Pancreas (tissue), 10 donors: ENCODE measurements around the gene RGMA. TPM values are rescaled to one million over a fixed set of nuclear protein-coding genes. Genes with fewer than 3 reads are reported as not detected.

ENCODE experiments used
- ATAC-seq, 4 donors: fragments of 200-7000 bp; cut with Tn5 transposase; one replicate each; pipeline versions ENCODE4 v1.8.0 to v1.9.1; 2020; ENCODE audit warnings: mild to moderate bottlenecking in 4 of 4, moderate library complexity in 4 of 4
- DNase-seq, 6 donors: peaks; one replicate each; pipeline ENCODE4 v3.0.0-alpha.2; 2020
- FAIRE-seq: peaks from 2 replicates; lab custom pipeline; 2012; peaks lifted over from hg19 to GRCh38; lab: Jason Lieb, UNC
- H3K27ac ChIP-seq, 4 donors: fragments of 200-600 bp; sonication (generic); 1 replicate in 3 of 4; 2 replicates in 1 of 4; pipeline versions ENCODE4 v1.5.0 to v1.8.0; 2020
- H3K27me3 ChIP-seq, 4 donors: fragments of 200-600 bp; one replicate each; pipeline ENCODE4 v1.8.0; 2021
- H3K36me3 ChIP-seq, 3 donors: fragments of 200-600 bp; sonication (generic) in 1 of 3; one replicate each; pipeline versions ENCODE4 v1.5.0 to v1.8.0; 2020 to 2021
- H3K4me1 ChIP-seq, 3 donors: fragments of 200-600 bp; one replicate each; pipeline ENCODE4 v1.8.0; 2021
- H3K4me3 ChIP-seq, 4 donors: fragments of 200-600 bp; sonication (generic) in 2 of 4; one replicate each; pipeline versions ENCODE4 v1.5.0 to v1.8.0; 2020 to 2021
- H3K9me3 ChIP-seq, 4 donors: fragments of 200-600 bp; one replicate each; pipeline ENCODE4 v1.8.0; 2021
- WGBS, 2 donors: extraction: QIAGEN DNeasy Blood & Tissue Kit; methylation state at CpG; one replicate each; pipeline ENCODE4 v1.1.7; 2013; 5-methylcytosine and 5-hydroxymethylcytosine counted together
- intact Hi-C, 3 donors: fragments of 100-400 bp; cut with DNase I; formaldehyde crosslinking; loops; one replicate each; pipeline versions ENCODE4 v1.11.1 to v1.14.2; 2022
- polyA plus RNA-seq, 2 donors: library from polyadenylated mRNA; stranded (reverse); fragments of 200-250 nt; gene quantifications; one replicate each; pipeline ENCODE4 v1.2.3, GENCODE V29; 2013
- total RNA-seq, 6 donors: library from RNA; stranded (reverse); fragmentation: NEBNext Ultra II Directional in 4 of 6; extraction: Animal tissue kit (Norgen Biotek cat#: 25700) in 4 of 6; gene quantifications; one replicate each; pipeline versions ENCODE4 v1.2.1 to v1.2.4, GENCODE V29; 2021 to 2023
- TF ChIP-seq, protein P1 (sequence below), 4 donors: fragments of 200-600 bp; sonication (generic) in 3 of 4; IDR thresholded peaks; one replicate each; pipeline versions ENCODE4 v1.5.0 to v1.8.0; 2021; ENCODE audit warnings: antibody characterized with exemption in 4 of 4
- donor health status: healthy with polysubstance abuse.
- donor health status: DM: no; HTN: no; CAD: no; lungs with moderate emphysema.
- donor health status: DM: no; HTN: no; CAD: no.
- donor health status: control.
- donor health status: control.
- donor health status: Bipolar disorder and iron deficiency.
- donor health status: DM: yes; HTN: yes; CAD: no.
- donor health status: DM: no; HTN: no; CAD: no.
- donor health status: DM: no; HTN: no; CAD: no.
- donor health status: DM: yes; HTN: yes; CAD: no.

RGMA gene
- total and polyA plus RNA-seq, 8 donors, result 3.7 to 14.3 (median 6.8) TPM

GRCh38 chr15:93019971-93020370 is 69.0 kb downstream of the RGMA start:
- DNase-seq (no peak), FAIRE-seq (no peak), ATAC-seq (no peak)
- H3K27me3 ChIP-seq, result no peaks in the 10 kb centered on the region
- intact Hi-C loops, result loop anchor here in 1 of 3 donors (10.0 kb wide), 1 partner anchor 225 kb away; no protein-coding TSS in a partner anchor
- peaks cover 0 to 69% (median 56%) of the 10 kb centered on the region in 3 donors for H3K36me3 ChIP-seq
- TF ChIP-seq, protein P1, sequence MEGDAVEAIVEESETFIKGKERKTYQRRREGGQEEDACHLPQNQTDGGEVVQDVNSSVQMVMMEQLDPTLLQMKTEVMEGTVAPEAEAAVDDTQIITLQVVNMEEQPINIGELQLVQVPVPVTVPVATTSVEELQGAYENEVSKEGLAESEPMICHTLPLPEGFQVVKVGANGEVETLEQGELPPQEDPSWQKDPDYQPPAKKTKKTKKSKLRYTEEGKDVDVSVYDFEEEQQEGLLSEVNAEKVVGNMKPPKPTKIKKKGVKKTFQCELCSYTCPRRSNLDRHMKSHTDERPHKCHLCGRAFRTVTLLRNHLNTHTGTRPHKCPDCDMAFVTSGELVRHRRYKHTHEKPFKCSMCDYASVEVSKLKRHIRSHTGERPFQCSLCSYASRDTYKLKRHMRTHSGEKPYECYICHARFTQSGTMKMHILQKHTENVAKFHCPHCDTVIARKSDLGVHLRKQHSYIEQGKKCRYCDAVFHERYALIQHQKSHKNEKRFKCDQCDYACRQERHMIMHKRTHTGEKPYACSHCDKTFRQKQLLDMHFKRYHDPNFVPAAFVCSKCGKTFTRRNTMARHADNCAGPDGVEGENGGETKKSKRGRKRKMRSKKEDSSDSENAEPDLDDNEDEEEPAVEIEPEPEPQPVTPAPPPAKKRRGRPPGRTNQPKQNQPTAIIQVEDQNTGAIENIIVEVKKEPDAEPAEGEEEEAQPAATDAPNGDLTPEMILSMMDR (IDR thresholded peaks at IDR 0.05), result no peak
- no peak overlapping the region for H3K27ac ChIP-seq
- no peaks in the 10 kb centered on the region for H3K9me3 ChIP-seq
- H3K4me3 ChIP-seq, result no peak overlapping the region
- no peaks in the 10 kb centered on the region for H3K4me1 ChIP-seq
- WGBS, 2 donors, result 95 to 96% methylated on average over 10 of the region's 10 CpGs

DNA sequence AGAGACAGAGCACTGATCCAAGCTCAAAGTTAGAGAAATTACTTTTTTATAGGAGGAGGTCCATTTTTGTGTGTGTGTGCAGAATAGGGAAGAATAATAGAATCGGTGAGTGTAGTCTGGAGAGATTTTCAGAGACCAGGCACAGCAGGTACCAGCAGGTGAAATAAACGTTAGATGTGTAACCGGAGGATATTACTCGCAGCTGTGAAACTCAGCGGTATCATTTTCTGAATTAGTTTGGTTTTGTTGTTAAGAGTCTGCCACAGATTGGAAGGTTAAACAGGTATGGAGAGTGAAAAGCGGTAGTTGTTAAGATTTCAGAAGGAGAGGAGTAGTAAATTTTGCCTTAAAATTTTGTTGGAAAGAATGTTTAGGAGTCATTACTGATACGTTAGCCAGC is 69.9 kb downstream of the RGMA start:
- no peak for DNase-seq
- Histone ChIP-seq H3K27me3 (no peaks in the 10 kb centered on the region), H3K27ac (no peak overlapping the region), H3K4me1 (no peaks in the 10 kb centered on the region), H3K4me3 (no peak overlapping the region), H3K36me3 (peaks cover 7 to 71% (median 56%) of the 10 kb centered on the region in 3 donors), H3K9me3 (no peaks in the 10 kb centered on the region)
- FAIRE-seq, result no peak
- TF ChIP-seq, protein P1 (IDR thresholded peaks at IDR 0.05), result no peak
- 93 to 94% methylated on average over 7 of the region's 7 CpGs for WGBS, 2 donors
- intact Hi-C loops, result loop anchor here in 1 of 3 donors (10.0 kb wide), 1 partner anchor 224 kb away; no protein-coding TSS in a partner anchor
- no peak for ATAC-seq

- no peak for DNase-seq
- TF ChIP-seq, protein P1 (IDR thresholded peaks at IDR 0.05), result no peak
- 78 to 84% methylated on average over 4 of the region's 4 CpGs for WGBS, 2 donors
- Histone ChIP-seq H3K36me3 (peaks cover 7 to 76% (median 58%) of the 10 kb centered on the region in 3 donors), H3K27me3 (no peaks in the 10 kb centered on the region), H3K9me3 (no peaks in the 10 kb centered on the region), H3K4me1 (no peaks in the 10 kb centered on the region), H3K4me3 (no peak overlapping the region), H3K27ac (no peak overlapping the region)
- intact Hi-C loops, result loop anchor here in 1 of 3 donors (10.0 kb wide), 1 partner anchor 224 kb away; no protein-coding TSS in a partner anchor
- no peak for FAIRE-seq
- ATAC-seq, result peak in 1 of 4 donors; percentile 24
These were observed 70.4 kb downstream of the RGMA start for GRCh38 chr15:93018574-93018973.

DNA sequence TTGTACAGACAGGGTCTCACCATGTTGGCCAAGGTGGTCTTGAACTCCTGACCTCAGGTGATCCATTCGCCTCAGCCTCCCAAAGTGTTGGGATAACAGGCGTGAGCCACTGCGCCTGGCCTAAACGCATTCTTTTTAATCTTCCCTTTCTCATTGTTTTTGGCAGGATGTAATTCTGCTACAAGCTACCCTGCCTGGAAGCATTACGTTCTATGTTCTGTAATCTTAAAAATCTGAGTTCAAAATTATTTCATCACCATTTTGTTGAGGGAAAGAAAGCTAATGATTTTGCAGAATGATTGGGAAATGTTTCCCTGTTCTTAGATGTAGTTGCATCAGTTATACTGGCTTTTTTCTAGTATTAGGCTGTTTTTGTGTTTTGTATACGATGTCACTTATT is 71.5 kb downstream of the RGMA start:
- ATAC-seq (peak in 1 of 4 donors; percentile 48), DNase-seq (no peak), FAIRE-seq (no peak)
- intact Hi-C loops, result loop anchor here in 1 of 3 donors (10.0 kb wide), 1 partner anchor 223 kb away; no protein-coding TSS in a partner anchor
- Histone ChIP-seq H3K9me3 (no peaks in the 10 kb centered on the region), H3K4me3 (no peak overlapping the region), H3K27me3 (no peaks in the 10 kb centered on the region), H3K4me1 (no peaks in the 10 kb centered on the region), H3K27ac (no peak overlapping the region), H3K36me3 (peaks cover 7 to 86% (median 65%) of the 10 kb centered on the region in 3 donors)
- TF ChIP-seq, protein P1 (IDR thresholded peaks at IDR 0.05), result no peak
- 89 to 94% methylated on average over 6 of the region's 6 CpGs for WGBS, 2 donors

DNA sequence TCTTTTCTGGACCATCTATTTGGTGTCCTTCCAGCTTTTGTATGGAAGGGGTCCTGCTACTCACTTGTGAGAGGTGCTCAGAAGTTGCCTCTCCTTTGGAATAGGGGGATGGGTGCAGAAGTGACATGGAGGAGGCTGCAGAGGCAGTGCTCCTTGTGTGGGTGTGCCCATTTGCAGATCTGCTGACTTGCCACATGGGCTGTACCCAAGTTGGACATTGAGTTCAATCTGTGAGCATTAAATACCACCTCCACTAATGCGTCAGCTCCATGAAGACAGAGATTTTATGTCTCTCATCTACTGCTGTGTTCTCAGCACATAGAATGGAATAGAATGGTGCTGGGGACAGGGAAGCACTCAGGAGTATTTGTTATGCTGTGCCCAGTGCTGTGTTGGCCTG is 76.2 kb downstream of the RGMA start:
- FAIRE-seq (no peak), DNase-seq (no peak), ATAC-seq (no peak)
- H3K27me3 ChIP-seq, result no peaks in the 10 kb centered on the region
- TF ChIP-seq, protein P1 (IDR thresholded peaks at IDR 0.05), result no peak
- H3K4me1 ChIP-seq, result no peaks in the 10 kb centered on the region
- WGBS, 2 donors, result 94 to 100% methylated on average over 1 of the region's 1 CpG
- intact Hi-C loops, result loop anchor here in 1 of 3 donors (10.0 kb wide), 1 partner anchor 218 kb away; no protein-coding TSS in a partner anchor
- no peak overlapping the region for H3K27ac ChIP-seq
- H3K4me3 ChIP-seq, result no peak overlapping the region
- no peaks in the 10 kb centered on the region for H3K9me3 ChIP-seq
- peaks cover 7 to 95% (median 71%) of the 10 kb centered on the region in 3 donors for H3K36me3 ChIP-seq
